Upper lobe of left lung (tissue), 6 donors: ENCODE measurements around the gene ABCG8. TPM values are rescaled to one million over a fixed set of nuclear protein-coding genes. Genes with fewer than 3 reads are reported as not detected.

Experiments
- ATAC-seq, 2 donors: fragments of 200-7000 bp; cut with Tn5 transposase; one replicate each; pipeline ENCODE4 v1.9.1; 2022; ENCODE audit warnings: mild to moderate bottlenecking in 2 of 2, moderate library complexity in 2 of 2; ENCODE audit not compliant: low FRiP score in 2 of 2
- DNase-seq, 2 donors: peaks; one replicate each; pipeline ENCODE4 v3.0.0-alpha.2; 2019 to 2020
- H3K27ac ChIP-seq, 4 donors: fragments of 200-600 bp; sonication (generic); one replicate each; pipeline ENCODE4 v1.5.1; 2016 to 2019
- H3K27me3 ChIP-seq, 4 donors: fragments of 200-600 bp; sonication (generic); one replicate each; pipeline ENCODE4 v1.5.1; 2017 to 2019
- H3K36me3 ChIP-seq, 4 donors: fragments of 200-600 bp; sonication (generic); one replicate each; pipeline ENCODE4 v1.5.1; 2016 to 2019
- H3K4me1 ChIP-seq, 4 donors: fragments of 200-600 bp; sonication (generic); one replicate each; pipeline ENCODE4 v1.5.1; 2018 to 2019
- H3K4me3 ChIP-seq, 4 donors: fragments of 200-600 bp; sonication (generic); one replicate each; pipeline ENCODE4 v1.5.1; 2017 to 2019; ENCODE audit warnings: mild to moderate bottlenecking in 2 of 4, moderate library complexity in 1 of 4
- H3K9me3 ChIP-seq, 4 donors: fragments of 200-600 bp; sonication (generic); one replicate each; pipeline ENCODE4 v1.5.1; 2018 to 2019
- CTCF ChIP-seq, 6 experiments: fragments of 450-650 bp in 4 of 6; fragments of 200-600 bp in 2 of 6; sonication (generic) in 2 of 6; IDR thresholded peaks; one replicate each; pipeline ENCODE4 v1.5.1; 2016 to 2019; ENCODE audit warnings: antibody characterized with exemption in 6 of 6
- EP300 ChIP-seq, 4 donors: sonication (generic); formaldehyde crosslinking; IDR thresholded peaks; one replicate each; pipeline ENCODE4 v1.5.1; 2017; ENCODE audit warnings: antibody characterized with exemption in 4 of 4, control low read depth in 2 of 4
- POLR2A ChIP-seq, 4 donors: fragments of 450-650 bp; IDR thresholded peaks; one replicate each; pipeline ENCODE4 v1.5.1; 2016 to 2017; ENCODE audit warnings: antibody characterized with exemption in 4 of 4, mild to moderate bottlenecking in 2 of 4
- POLR2AphosphoS5 ChIP-seq, 2 donors: sonication (generic); formaldehyde crosslinking; IDR thresholded peaks; one replicate each; pipeline ENCODE4 v1.5.1; 2017; ENCODE audit warnings: antibody characterized with exemption in 2 of 2
- WGBS, 2 donors: methylation state at CpG; one replicate each; pipeline ENCODE4 v1.1.5; 2017 to 2018; 5-methylcytosine and 5-hydroxymethylcytosine counted together
- small RNA-seq, 4 donors: library from RNA; depleted of rRNA; stranded (forward); fragments of <200 nt; gene quantifications; one replicate each; pipeline ENCODE3, GENCODE V24; 2016
- total RNA-seq, 6 donors: library from RNA; depleted of rRNA in 4 of 6; stranded (reverse); fragments of >200 nt in 4 of 6; gene quantifications; one replicate each; pipeline versions ENCODE4 v1.1.0 to v1.2.1, GENCODE V29; 2016 to 2021
- donor health status: DM: no; HTN: no; CAD: no; lungs with moderate emphysema.
- donor health status: DM: no; HTN: yes; CAD: no; lungs with severe emphysema.

The ABCG8 gene
- total RNA-seq, 6 donors from 2014 or later, result 0.10 to 0.20 TPM; not detected in 4

GRCh38 chr2:43925431-43925830 lies 86.7 kb downstream of the ABCG8 start:
- H3K9me3 ChIP-seq, result no peaks in the 10 kb centered on the region
- no peak overlapping the region for H3K27ac ChIP-seq
- no peak for TF ChIP-seq POLR2A (IDR thresholded peaks at IDR 0.05)
- peaks cover 0 to 61% (median 16%) of the 10 kb centered on the region in 4 donors for H3K36me3 ChIP-seq
- H3K27me3 ChIP-seq, result no peaks in the 10 kb centered on the region
- WGBS, 2 donors, result 90 to 92% methylated on average over 4 of the region's 4 CpGs
- no peaks in the 10 kb centered on the region for H3K4me1 ChIP-seq
- H3K4me3 ChIP-seq, result no peak overlapping the region
- ATAC-seq, result no peak
- no peak for DNase-seq

- WGBS, 2 donors, result 61 to 69% methylated on average over 4 of the region's 4 CpGs
- no peaks in the 10 kb centered on the region for H3K4me1 ChIP-seq
- peaks cover 0 to 59% (median 13%) of the 10 kb centered on the region in 4 donors for H3K36me3 ChIP-seq
- no peak for TF ChIP-seq POLR2AphosphoS5 (IDR thresholded peaks at IDR 0.05)
- no peak for TF ChIP-seq CTCF (IDR thresholded peaks at IDR 0.05)
- TF ChIP-seq EP300 (IDR thresholded peaks at IDR 0.05), result no peak
- TF ChIP-seq POLR2A (IDR thresholded peaks at IDR 0.05), result no peak
- H3K27ac ChIP-seq, result no peak overlapping the region
- ATAC-seq, result no peak
- DNase-seq, result no peak
- H3K4me3 ChIP-seq, result no peak overlapping the region
- H3K27me3 ChIP-seq, result no peaks in the 10 kb centered on the region
- H3K9me3 ChIP-seq, result no peaks in the 10 kb centered on the region
Observed at GRCh38 chr2:43927442-43927841, 88.7 kb downstream of the ABCG8 start.

GRCh38 chr2:43931293-43931692 lies 92.5 kb downstream of the ABCG8 start:
- no peak for TF ChIP-seq CTCF (IDR thresholded peaks at IDR 0.05)
- no peak for TF ChIP-seq EP300 (IDR thresholded peaks at IDR 0.05)
- TF ChIP-seq POLR2A (IDR thresholded peaks at IDR 0.05), result no peak
- TF ChIP-seq POLR2AphosphoS5 (IDR thresholded peaks at IDR 0.05), result no peak
- no peaks in the 10 kb centered on the region for H3K9me3 ChIP-seq
- no peaks in the 10 kb centered on the region for H3K27me3 ChIP-seq
- DNase-seq (no peak), ATAC-seq (no peak)
- WGBS, 2 donors, result 94 to 97% methylated on average over 3 of the region's 3 CpGs
- no peak overlapping the region for H3K27ac ChIP-seq
- H3K4me3 ChIP-seq, result no peak overlapping the region
- peaks cover 6 to 45% (median 8%) of the 10 kb centered on the region in 4 donors for H3K36me3 ChIP-seq
- H3K4me1 ChIP-seq, result no peaks in the 10 kb centered on the region

Small RNAs within 50 kb of the gene (small RNA-seq; reads per million reads assigned to genes)
- gene RN7SL455P, result 0 reads per million in 4 donors
- 0 reads per million in 4 donors for gene RNU6-1048P

Other genes with a start within 250 kb of the ABCG8 start
- 10 to 100 TPM; 23.6 to 57.5 (median 37.3) TPM for gene THADA, start 242.9 kb upstream of the ABCG8 start, total RNA-seq
- 100 to 1,000 TPM in 1 of 6 donors, 10 to 100 TPM in 5; 32.2 to 273 (median 39.2) TPM for gene PLEKHH2, start 201.7 kb upstream of the ABCG8 start, total RNA-seq
- 1 to 10 TPM in 1 of 6 donors, under 1 TPM in 1, not detected in 4; 0.77 to 2.5 TPM for gene C1GALT1C1L, start 162.5 kb upstream of the ABCG8 start, total RNA-seq
- 10 to 100 TPM; 15.8 to 58.2 (median 18.1) TPM for gene DYNC2LI1, start 64.9 kb upstream of the ABCG8 start, total RNA-seq
- gene ABCG5, start 132 bp upstream of the ABCG8 start, total RNA-seq, result under 1 TPM in 1 of 6 donors, not detected in 5; 0.09 TPM
- 10 to 100 TPM; 29.3 to 86.2 (median 47.2) TPM for gene LRPPRC, start 157.0 kb downstream of the ABCG8 start, total RNA-seq